Caco-2 (cell line): Measurements from ENCODE around the gene HHIPL1. TPM values are rescaled to one million over a fixed set of nuclear protein-coding genes. Genes with fewer than 3 reads are reported as not detected.

Experiments
- BruUV-seq: library from RNA; stranded (reverse); fragments of 400-500 nt; replicated peaks from 2 replicates; lab custom pipeline; 2021; lab: Mats Ljungman, UMichigan
- CTCF ChIA-PET: fragments of 300-600 bp; sonication (Branson Sonifier 250); formaldehyde crosslinking; loops from one replicate; lab custom pipeline; 2022; ENCODE audit warnings: antibody characterized with exemption; lab: Charles Lee
- POLR2A ChIA-PET: fragments of 300-600 bp; sonication (Branson Sonifier 250); formaldehyde crosslinking; loops from one replicate; lab custom pipeline; 2022; ENCODE audit warnings: antibody characterized with exemption; lab: Charles Lee
- DNase-seq, 2 experiments: peaks; one replicate each; pipeline versions ENCODE4 v3.0.0 to v3.0.0-alpha.2; 2020 to 2022
- H3K27me3 ChIP-seq: replicated peaks from 2 replicates; pipeline ENCODE4 v1.6.0; 2011; ENCODE audit warnings: low read length; ENCODE audit not compliant: control insufficient read depth, insufficient read depth
- H3K36me3 ChIP-seq: 2 replicates; pipeline ENCODE4 v1.5.1; 2011; ENCODE audit warnings: low read length; ENCODE audit not compliant: control insufficient read depth, insufficient read depth
- H3K4me1 ChIP-seq: fragments of 250-450 bp; sonication (Bioruptor Pico); 2 replicates; pipeline ENCODE4 v1.5.1; 2020; ENCODE audit warnings: mild to moderate bottlenecking
- H3K4me3 ChIP-seq: 2 replicates; pipeline ENCODE4 v1.5.1; 2011; ENCODE audit warnings: low read depth, mild to moderate bottlenecking, control low read depth, low read length
- H3K9me3 ChIP-seq: fragments of 250-450 bp; sonication (Bioruptor Pico); 2 replicates; pipeline ENCODE4 v1.5.1; 2020; ENCODE audit warnings: mild to moderate bottlenecking, moderate library complexity
- H3K27ac Mint-ChIP-seq: one replicate; pipeline ENCODE4 v1.8.0; 2022; ENCODE audit warnings: mixed read lengths; ENCODE audit not compliant: unreplicated experiment
- H3K27me3 Mint-ChIP-seq: one replicate; pipeline ENCODE4 v1.8.0; 2022; ENCODE audit warnings: mixed read lengths; ENCODE audit not compliant: insufficient read depth, unreplicated experiment
- H3K36me3 Mint-ChIP-seq: one replicate; pipeline ENCODE4 v1.8.0; 2022; ENCODE audit warnings: mild to moderate bottlenecking, mixed read lengths; ENCODE audit not compliant: insufficient read depth, unreplicated experiment
- H3K4me1 Mint-ChIP-seq: one replicate; pipeline ENCODE4 v1.8.0; 2022; ENCODE audit warnings: low read depth, mixed read lengths; ENCODE audit not compliant: unreplicated experiment
- H3K4me3 Mint-ChIP-seq: one replicate; pipeline ENCODE4 v1.8.0; 2022; ENCODE audit warnings: mild to moderate bottlenecking, moderate library complexity, mixed read lengths; ENCODE audit not compliant: unreplicated experiment
- H3K9me3 Mint-ChIP-seq: one replicate; pipeline ENCODE4 v1.8.0; 2022; ENCODE audit warnings: mixed read lengths; ENCODE audit not compliant: unreplicated experiment
- CTCF ChIP-seq, 2 experiments: fragments of 200-600 bp in 1 of 2; IDR thresholded peaks; 1 replicate in 1 of 2; 2 replicates in 1 of 2; pipeline versions ENCODE4 v1.5.1 to v1.8.0; 2011 to 2022; ENCODE audit warnings: antibody characterized with exemption in 1 of 2, control low read depth in 1 of 2, inconsistent platforms in 1 of 2, low read depth in 1 of 2, low read length in 1 of 2, mild to moderate bottlenecking in 1 of 2, moderate library complexity in 1 of 2; ENCODE audit not compliant: insufficient read depth in 1 of 2, severe bottlenecking in 1 of 2, unreplicated experiment in 1 of 2
- intact Hi-C: fragments of 100-400 bp; cut with micrococcal nuclease; formaldehyde crosslinking; loops from one replicate; pipeline ENCODE4 v1.10.0; 2022; ENCODE audit not compliant: unreplicated experiment
- total RNA-seq: library from RNA; stranded (reverse); gene quantifications from 2 replicates; pipeline ENCODE4 v1.2.3, GENCODE V29; 2022

HHIPL1 gene
- total RNA-seq, 1 experiment from 2014 or later = 2.9 TPM

GRCh38 chr14:99721792-99722516, 77.0 kb downstream of the HHIPL1 start:
- intact Hi-C loops = no loop called here
- Histone ChIP-seq H3K36me3 (no peaks in the 10 kb centered on the region), H3K9me3 (no peaks in the 10 kb centered on the region), H3K4me1 (no peaks in the 10 kb centered on the region), H3K27me3 (no peaks in the 10 kb centered on the region), H3K4me3 (no peak overlapping the region)
- DNase-seq = no peak
- Mint-ChIP-seq H3K27me3 (peaks cover 3% of the 10 kb centered on the region), H3K4me3 (no peak overlapping the region), H3K4me1 (no peaks in the 10 kb centered on the region), H3K27ac (no peak overlapping the region), H3K9me3 (no peaks in the 10 kb centered on the region), H3K36me3 (no peaks in the 10 kb centered on the region)
- POLR2A ChIA-PET = no interaction called here
- CTCF ChIA-PET = no interaction called here
- TF ChIP-seq CTCF (IDR thresholded peaks at IDR 0.05; ENCODE audit: insufficient read depth in 1 of 2, low read depth in 1 of 2, low read length in 1 of 2, severe bottlenecking in 1 of 2, unreplicated experiment in 1 of 2) = no peak
- BruUV-seq = no TSS peak

- intact Hi-C loops = no loop called here
- POLR2A ChIA-PET = no interaction called here
- Mint-ChIP-seq H3K36me3 (no peaks in the 10 kb centered on the region), H3K9me3 (no peaks in the 10 kb centered on the region), H3K4me3 (no peak overlapping the region), H3K27ac (no peak overlapping the region), H3K27me3 (peaks cover 3% of the 10 kb centered on the region), H3K4me1 (no peaks in the 10 kb centered on the region)
- H3K27me3 ChIP-seq = no peaks in the 10 kb centered on the region
- no TSS peak for BruUV-seq
- H3K9me3 ChIP-seq = no peaks in the 10 kb centered on the region
- no peak overlapping the region for H3K4me3 ChIP-seq
- no peaks in the 10 kb centered on the region for H3K36me3 ChIP-seq
- DNase-seq = no peak
- CTCF ChIA-PET = no interaction called here
- H3K4me1 ChIP-seq = no peaks in the 10 kb centered on the region
- no peak for TF ChIP-seq CTCF (IDR thresholded peaks at IDR 0.05; ENCODE audit: insufficient read depth in 1 of 2, low read depth in 1 of 2, low read length in 1 of 2, severe bottlenecking in 1 of 2, unreplicated experiment in 1 of 2)
These were observed 77.8 kb downstream of the HHIPL1 start for GRCh38 chr14:99722741-99723140.

- TF ChIP-seq CTCF (IDR thresholded peaks at IDR 0.05; ENCODE audit: insufficient read depth in 1 of 2, low read depth in 1 of 2, low read length in 1 of 2, severe bottlenecking in 1 of 2, unreplicated experiment in 1 of 2) = no peak
- H3K9me3 ChIP-seq = no peaks in the 10 kb centered on the region
- no peak overlapping the region for H3K4me3 ChIP-seq
- no TSS peak for BruUV-seq
- ChIA-PET POLR2A (no interaction called here), CTCF (no interaction called here)
- H3K4me1 ChIP-seq = no peaks in the 10 kb centered on the region
- intact Hi-C loops = no loop called here
- Mint-ChIP-seq H3K36me3 (peaks cover 6% of the 10 kb centered on the region), H3K4me1 (no peaks in the 10 kb centered on the region), H3K4me3 (no peak overlapping the region), H3K27ac (no peak overlapping the region), H3K27me3 (peaks cover 3% of the 10 kb centered on the region), H3K9me3 (no peaks in the 10 kb centered on the region)
- DNase-seq = no peak
- no peaks in the 10 kb centered on the region for H3K36me3 ChIP-seq
- H3K27me3 ChIP-seq = no peaks in the 10 kb centered on the region
These were observed 79.4 kb downstream of the HHIPL1 start for GRCh38 chr14:99724196-99724891.
